Stimulated activated CD4-positive, alpha-beta T cell treated with anti-CD3 and anti-CD28 coated beads, Interleukin-12 subunit alpha, Interleukin-12 subunit beta, amount 100 ng/mL, for 48 hours (primary cell): ENCODE data around the gene TCEA2.

Experiments
- DNase-seq, 3 donors: peaks; one replicate each; pipeline ENCODE4 v3.0.0-alpha.2; 2020; ENCODE audit warnings: low read depth in 2 of 3, low spot score in 1 of 3

Gene TCEA2

DNA sequence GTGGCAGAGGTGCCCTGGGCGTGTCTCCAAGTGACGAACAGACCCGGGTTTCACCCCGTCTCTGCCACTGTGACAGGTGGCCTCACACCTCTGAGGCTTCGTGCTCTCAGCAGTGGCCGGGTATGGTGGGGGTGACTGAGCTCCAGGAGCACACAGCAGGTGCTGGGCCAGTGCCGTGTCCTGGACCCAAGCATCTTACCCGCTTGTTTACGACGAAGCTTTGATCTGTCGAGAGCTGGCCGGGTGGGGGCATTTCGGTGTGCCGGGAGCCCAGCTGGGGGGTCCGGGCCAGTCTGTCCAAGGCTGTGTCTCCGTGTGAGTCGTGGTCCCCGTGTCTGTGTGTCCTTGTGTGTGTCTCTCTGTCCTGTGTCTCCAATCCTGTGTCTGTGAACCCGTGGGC lies 28.3 kb downstream of the TCEA2 start:
- no peak for DNase-seq

DNA sequence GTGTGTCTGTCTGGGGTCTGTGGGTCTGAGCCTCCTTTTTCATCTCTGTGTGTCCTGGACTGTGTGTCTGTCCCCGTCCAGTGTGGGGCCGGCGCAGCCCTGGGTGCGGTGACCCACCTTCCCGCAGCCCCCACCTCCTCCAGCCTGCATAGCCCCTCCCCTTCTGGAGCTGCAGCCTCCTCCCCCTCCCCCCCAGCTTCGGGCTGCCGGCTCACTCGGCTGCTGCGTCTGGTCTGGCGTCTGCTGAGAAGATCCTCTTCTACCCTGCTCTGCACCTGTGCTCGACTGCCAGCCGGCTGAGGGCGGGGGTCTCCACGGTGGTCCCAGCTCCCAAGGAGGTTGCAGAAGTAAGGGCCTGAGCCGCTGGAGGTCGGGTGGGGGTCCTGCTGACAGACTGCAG lies 28.8 kb downstream of the TCEA2 start:
- DNase-seq = no peak

GRCh38 chr20:64092258-64093012 lies 29.4 kb downstream of the TCEA2 start:
- DNase-seq = no peak

GRCh38 chr20:64093013-64093503 lies 30.1 kb downstream of the TCEA2 start:
- DNase-seq = no peak

GRCh38 chr20:64095455-64095854 lies 32.5 kb downstream of the TCEA2 start:
- no peak for DNase-seq

- no peak for DNase-seq
These were observed 32.9 kb downstream of the TCEA2 start for GRCh38 chr20:64095927-64096326.

- no peak for DNase-seq
These were observed 33.5 kb downstream of the TCEA2 start for GRCh38 chr20:64096535-64096934.

GRCh38 chr20:64098471-64099013 lies 35.5 kb downstream of the TCEA2 start:
- no peak for DNase-seq

DNA sequence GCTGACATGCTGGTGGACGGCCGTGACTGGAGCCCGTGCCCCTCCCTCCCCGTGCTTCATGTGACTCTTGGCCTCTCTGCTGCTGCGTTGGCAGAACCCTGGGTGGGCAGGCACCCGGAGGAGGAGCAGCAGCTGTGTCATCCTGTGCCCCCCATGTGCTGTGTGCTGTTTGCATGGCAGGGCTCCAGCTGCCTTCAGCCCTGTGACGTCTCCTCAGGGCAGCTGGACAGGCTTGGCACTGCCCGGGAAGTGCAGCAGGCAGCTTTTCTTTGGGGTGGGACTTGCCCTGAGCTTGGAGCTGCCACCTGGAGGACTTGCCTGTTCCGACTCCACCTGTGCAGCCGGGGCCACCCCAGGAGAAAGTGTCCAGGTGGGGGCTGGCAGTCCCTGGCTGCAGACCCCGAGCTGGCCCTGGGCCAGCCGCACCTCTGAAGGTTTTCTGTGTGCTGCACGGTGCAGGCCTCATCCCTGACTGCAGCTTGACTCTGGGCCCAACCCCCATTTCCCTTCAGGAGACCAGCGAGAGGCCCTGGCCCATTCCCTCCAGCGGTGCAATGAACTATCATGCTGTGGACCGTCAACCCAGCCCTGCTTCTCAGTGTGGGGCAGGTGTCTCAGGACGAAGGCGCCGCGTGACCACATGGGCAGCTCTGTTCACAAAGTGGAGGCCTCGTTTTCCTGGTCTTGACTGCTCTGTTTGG lies 36.2 kb downstream of the TCEA2 start:
- no peak for DNase-seq

- no peak for DNase-seq
These were observed 37.0 kb downstream of the TCEA2 start for GRCh38 chr20:64099880-64100565.

DNA sequence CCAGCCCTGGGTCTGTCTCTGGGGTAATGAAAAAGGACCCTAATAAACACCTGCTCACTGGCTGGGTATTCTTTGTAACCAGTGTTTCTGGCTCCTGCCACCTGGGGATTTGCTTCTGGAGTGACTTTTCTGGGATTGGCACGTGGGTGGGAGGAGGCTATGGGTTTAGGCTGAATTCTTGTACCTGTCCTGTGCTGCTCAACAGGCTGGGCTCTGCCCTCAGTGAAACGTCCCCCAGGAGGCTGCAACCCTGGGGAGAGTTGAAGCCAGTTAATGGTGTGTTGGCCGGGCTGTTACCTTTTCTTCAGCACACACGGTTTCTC lies 37.5 kb downstream of the TCEA2 start:
- no peak for DNase-seq

DNA sequence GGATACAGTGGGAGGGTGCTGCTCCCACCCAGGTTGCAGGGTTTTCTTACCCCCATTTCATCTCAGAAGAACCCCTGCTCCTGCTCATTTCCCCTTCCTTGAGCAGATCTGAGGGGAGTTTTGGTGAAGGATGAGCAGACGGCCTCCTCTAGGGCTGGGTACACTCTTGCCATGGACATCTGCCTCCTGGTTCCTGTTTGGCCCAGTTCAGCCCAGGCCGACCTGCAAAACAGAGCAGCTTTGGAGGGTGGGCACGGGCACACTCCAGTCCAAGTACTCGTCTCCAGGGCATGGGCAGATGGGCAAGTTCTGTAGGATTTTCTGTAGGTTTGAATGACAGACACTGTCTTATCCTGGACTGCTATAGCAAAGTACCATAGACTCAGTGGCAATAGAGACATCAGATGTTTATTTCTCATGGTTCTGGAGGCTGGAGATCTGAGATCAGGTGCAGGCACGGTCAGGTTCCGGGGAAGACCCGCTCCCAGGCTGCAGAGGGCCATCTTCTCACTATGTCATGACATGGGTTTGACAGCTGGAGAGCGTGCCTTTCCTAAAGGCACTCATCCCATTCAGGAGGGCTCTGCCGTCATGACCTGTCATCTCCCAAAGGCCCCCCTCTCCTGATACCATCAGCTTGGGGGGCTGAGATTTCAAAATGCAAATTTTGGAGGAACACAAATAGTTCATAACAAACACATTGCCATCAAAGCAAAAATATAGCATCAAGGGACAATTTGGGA lies 38.1 kb downstream of the TCEA2 start:
- no peak for DNase-seq

GRCh38 chr20:64101731-64102621 lies 39.0 kb downstream of the TCEA2 start:
- peak in 2 of 3 donors; percentile 65 to 75 for DNase-seq

DNA sequence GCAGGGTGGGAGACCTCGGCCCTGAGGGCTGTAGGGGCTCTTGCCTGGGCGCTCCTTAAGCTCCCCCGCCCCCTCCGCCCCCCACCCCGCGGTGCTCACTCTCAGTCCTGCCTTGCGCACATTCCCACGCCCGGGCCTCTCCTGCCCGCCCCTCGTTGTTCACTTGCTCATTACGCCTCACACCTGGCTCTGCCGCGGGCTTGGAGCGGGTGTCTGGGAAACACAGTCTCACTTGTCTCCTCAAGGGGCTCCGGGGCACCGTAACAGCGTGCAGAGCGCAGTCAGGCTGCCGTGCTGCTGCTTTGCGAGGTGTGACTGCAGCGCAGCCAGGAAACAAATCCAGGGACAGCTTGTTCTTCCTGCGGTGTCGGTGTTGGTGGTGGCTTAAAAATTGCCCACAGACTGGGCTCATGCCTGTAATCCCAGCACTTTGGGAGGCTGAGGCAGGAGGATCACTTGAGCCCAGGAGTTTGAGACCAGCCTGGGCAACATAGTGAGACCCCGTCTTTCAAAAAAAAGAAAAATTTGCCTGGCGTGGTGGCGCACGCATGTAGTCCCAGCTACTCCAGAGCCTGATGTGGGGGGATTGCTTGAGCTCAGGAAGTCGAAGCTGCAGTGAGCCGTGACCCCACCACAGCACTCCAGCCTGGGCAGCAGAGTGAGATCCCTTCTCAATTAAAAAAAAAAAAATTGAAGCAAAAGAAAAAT lies 39.8 kb downstream of the TCEA2 start:
- no peak for DNase-seq

GRCh38 chr20:64103871-64104666 lies 41.1 kb downstream of the TCEA2 start:
- no peak for DNase-seq

- DNase-seq = no peak
These were observed 41.9 kb downstream of the TCEA2 start for GRCh38 chr20:64104667-64105451.

GRCh38 chr20:64105846-64106434 lies 42.9 kb downstream of the TCEA2 start:
- DNase-seq = no peak
